Activated CD8-positive, alpha-beta memory T cell treated with anti-CD3 and anti-CD28 coated beads, Interleukin-2, amount 50 U/mL, for 4 hours (primary cell): ENCODE measurements around the gene IARS1.

Experiments used
- DNase-seq: peaks from one replicate; pipeline ENCODE4 v3.0.0-alpha.2; 2020

The IARS1 gene

GRCh38 chr9:92293452-92294296, at the start of gene IARS1:
Gene IARS1, minus strand, starts transcription at chr9:92293697. Its CDS starts 4,278 bp downstream, at chr9:92289419.
- DNase-seq: peak; percentile 100

- no peak for DNase-seq
Measured at GRCh38 chr9:92342825-92343488, 49.5 kb upstream of the IARS1 start.

GRCh38 chr9:92341578-92341977, 48.1 kb upstream of the IARS1 start:
- DNase-seq: no peak

GRCh38 chr9:92333282-92333634, 39.8 kb upstream of the IARS1 start:
- no peak for DNase-seq

- DNase-seq: no peak
Measured at GRCh38 chr9:92332577-92333281, 39.2 kb upstream of the IARS1 start.

GRCh38 chr9:92328225-92328624, 34.7 kb upstream of the IARS1 start:
- DNase-seq: no peak

- no peak for DNase-seq
Measured at GRCh38 chr9:92327283-92327850, 33.9 kb upstream of the IARS1 start.

- no peak for DNase-seq
Measured at GRCh38 chr9:92325991-92326500, 32.5 kb upstream of the IARS1 start.

- DNase-seq: peak; percentile 77
Measured at GRCh38 chr9:92325269-92325990, 31.9 kb upstream of the IARS1 start, which contains the start of the genes CENPP and NOL8. Gene CENPP, plus strand, starts transcription at chr9:92325953. Gene NOL8, minus strand, starts transcription at chr9:92325350. Its CDS starts 1,189 bp downstream, at chr9:92324161.

GRCh38 chr9:92324889-92325268, 31.4 kb upstream of the IARS1 start:
- no peak for DNase-seq

GRCh38 chr9:92324431-92324830, 30.9 kb upstream of the IARS1 start:
- no peak for DNase-seq

- DNase-seq: no peak
Measured at GRCh38 chr9:92315456-92315855, 22.0 kb upstream of the IARS1 start.

GRCh38 chr9:92313624-92314012, 20.1 kb upstream of the IARS1 start:
- no peak for DNase-seq

GRCh38 chr9:92312887-92313623, 19.6 kb upstream of the IARS1 start:
- DNase-seq: no peak

- no peak for DNase-seq
Measured at GRCh38 chr9:92310562-92310961, 17.1 kb upstream of the IARS1 start.

GRCh38 chr9:92308893-92309292, 15.4 kb upstream of the IARS1 start:
- DNase-seq: no peak

- DNase-seq: no peak
Measured at GRCh38 chr9:92300936-92301335, 7.4 kb upstream of the IARS1 start.

- DNase-seq: no peak
Measured at GRCh38 chr9:92299116-92299515, 5.6 kb upstream of the IARS1 start.

- DNase-seq: no peak
Measured at GRCh38 chr9:92298036-92298435, 4.5 kb upstream of the IARS1 start.

- DNase-seq: no peak
Measured at GRCh38 chr9:92297611-92298010, 4.1 kb upstream of the IARS1 start.

GRCh38 chr9:92295827-92296258, 2.3 kb upstream of the IARS1 start:
- no peak for DNase-seq
